Peyer's patch (tissue), 4 donors: ENCODE data around the gene SLC5A12.

ENCODE experiments used
- CTCF ChIP-seq, 6 experiments: fragments of 450-650 bp in 4 of 6; fragments of 200-600 bp in 2 of 6; sonication (generic) in 1 of 6; IDR thresholded peaks; one replicate each; pipeline ENCODE4 v1.5.1; 2017 to 2019; ENCODE audit warnings: antibody characterized with exemption in 6 of 6, mild to moderate bottlenecking in 3 of 6, moderate library complexity in 1 of 6
- POLR2A ChIP-seq, 2 donors: fragments of 450-650 bp; IDR thresholded peaks; one replicate each; pipeline ENCODE4 v1.5.1; 2017; ENCODE audit warnings: antibody characterized with exemption in 2 of 2, mild to moderate bottlenecking in 2 of 2, moderate library complexity in 2 of 2

DNA sequence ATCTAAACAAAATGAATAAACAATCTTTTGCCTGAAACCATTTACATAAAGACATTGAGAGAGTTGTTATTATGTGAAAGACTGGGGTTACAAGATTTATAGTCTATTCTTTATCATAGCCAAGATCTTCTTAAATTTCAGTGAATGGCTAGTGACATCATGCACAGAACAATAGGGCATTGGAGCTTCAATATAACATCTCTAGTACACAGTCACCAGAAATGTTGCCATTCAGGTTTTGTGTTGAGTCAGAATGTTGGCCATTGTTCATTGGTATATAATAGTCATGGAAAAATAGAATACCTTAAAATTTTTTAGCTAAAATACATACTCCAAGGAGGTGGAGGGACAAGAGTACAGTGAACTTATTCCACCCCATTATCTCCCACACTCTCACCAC is 44.3 kb downstream of the SLC5A12 start:
- TF ChIP-seq CTCF (IDR thresholded peaks at IDR 0.05) (no peak), POLR2A (IDR thresholded peaks at IDR 0.05) (no peak)
